Suppressor macrophage (primary cell): Measurements from ENCODE around the gene BCL2L11.

ENCODE experiments used
- DNase-seq, 4 experiments: peaks; one replicate each; pipeline ENCODE4 v3.0.0-alpha.2; 2020 to 2022

Gene BCL2L11

GRCh38 chr2:111192776-111193368 lies 72.2 kb downstream of the BCL2L11 start:
- DNase-seq, result no peak

GRCh38 chr2:111194835-111195621 lies 74.3 kb downstream of the BCL2L11 start:
- DNase-seq, result no peak

GRCh38 chr2:111196435-111196834 lies 75.7 kb downstream of the BCL2L11 start:
- no peak for DNase-seq

- no peak for DNase-seq
Observed at GRCh38 chr2:111198701-111199100, 78.0 kb downstream of the BCL2L11 start.

GRCh38 chr2:111199840-111200239 lies 79.1 kb downstream of the BCL2L11 start:
- DNase-seq, result no peak

GRCh38 chr2:111200333-111200881 lies 79.7 kb downstream of the BCL2L11 start:
- DNase-seq, result no peak

GRCh38 chr2:111201214-111201613 lies 80.5 kb downstream of the BCL2L11 start:
- DNase-seq, result no peak

- no peak for DNase-seq
Observed at GRCh38 chr2:111202266-111203040, 81.7 kb downstream of the BCL2L11 start.

- DNase-seq, result peak in 3 of 4 experiments; percentile 41 to 55 (median 49)
Observed at GRCh38 chr2:111204706-111205105, 84.0 kb downstream of the BCL2L11 start.

- no peak for DNase-seq
Observed at GRCh38 chr2:111205774-111206173, 85.1 kb downstream of the BCL2L11 start.

- DNase-seq, result no peak
Observed at GRCh38 chr2:111207851-111208250, 87.1 kb downstream of the BCL2L11 start.

GRCh38 chr2:111208639-111209038 lies 87.9 kb downstream of the BCL2L11 start:
- no peak for DNase-seq

- DNase-seq, result peak; percentile 48 to 81 (median 64)
Observed at GRCh38 chr2:111209045-111209514, 88.4 kb downstream of the BCL2L11 start.

- DNase-seq, result peak in 2 of 4 experiments; percentile 46 to 54
Observed at GRCh38 chr2:111210036-111210435, 89.3 kb downstream of the BCL2L11 start.

GRCh38 chr2:111213877-111214276 lies 93.2 kb downstream of the BCL2L11 start:
- no peak for DNase-seq

GRCh38 chr2:111216811-111217652 lies 96.3 kb downstream of the BCL2L11 start:
- DNase-seq, result no peak
